ENCODE results near the gene LRRTM2. TPM values are rescaled to one million over a fixed set of nuclear protein-coding genes. Genes with fewer than 3 reads are reported as not detected.

The LRRTM2 gene
- total and polyA plus RNA-seq, 10 of the 15 experiments (the other 5 are each of a cell fraction or from before 2014, with no cell fraction given): 0.04 to 0.14 (median 0.06) TPM; not detected in 2

DNA sequence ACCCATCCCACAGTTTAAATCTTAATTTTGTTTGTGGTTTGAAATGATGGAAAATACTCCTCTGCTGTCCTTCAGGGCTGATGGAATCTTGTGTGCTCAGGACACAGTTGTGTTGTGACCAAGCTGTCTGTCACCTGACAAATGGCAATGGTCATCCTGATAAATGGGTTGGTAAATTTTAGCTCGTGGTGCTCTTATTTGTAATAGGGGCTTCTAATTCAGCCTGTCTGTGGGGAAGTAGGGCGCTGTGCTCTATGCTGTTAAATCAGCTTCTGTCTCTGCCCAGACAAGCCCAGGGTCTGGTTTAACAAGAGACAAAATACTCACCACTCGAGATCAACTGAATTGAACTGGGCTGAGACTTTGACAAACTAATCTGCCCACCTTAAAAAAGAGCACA lies 4.5 kb downstream of the LRRTM2 start:
- FAIRE-seq: no peak
- no peaks in the 10 kb centered on the region for H3K27me3 ChIP-seq (replicated peaks in 1 of 2; ENCODE audit: control insufficient read depth in 2 of 2, insufficient read depth in 2 of 2, low read length in 1 of 2)
- H3K9ac ChIP-seq (ENCODE audit: control insufficient read depth, insufficient read depth, low read length): no peak overlapping the region
- ChIA-PET RAD21 (ENCODE audit: unreplicated experiment) (interaction anchor here (0.6 kb wide), 1 partner anchor 12 kb away, joined by 3 read pairs; no protein-coding TSS in a partner anchor), POLR2A (no interaction called here), CTCF (no interaction called here), SMC1A (ENCODE audit: uncharacterized antibody, unreplicated experiment) (no interaction called here)
- H3K27ac ChIP-seq (ENCODE audit: control insufficient read depth, insufficient read depth): no peak overlapping the region
- peak; percentile 36; the same call in 2 of the 3 replicates for ATAC-seq
- no peak overlapping the region for H3K4me2 ChIP-seq (ENCODE audit: control insufficient read depth, insufficient read depth)
- in situ Hi-C loops (cut with MboI): no loop called here
- H3K79me2 ChIP-seq (ENCODE audit: control insufficient read depth, insufficient read depth, low read length): no peaks in the 10 kb centered on the region; the same call in 1 of the 2 replicates
- intact Hi-C loops (cut with micrococcal nuclease; ENCODE audit: unreplicated experiment): no loop called here
- DNase-seq (ENCODE audit: low read depth, low spot score): no peak
- no peak for TF ChIP-seq ATF7 (IDR thresholded peaks at IDR 0.05; ENCODE audit: low read depth)
- no peak for TF ChIP-seq MYC (IDR thresholded peaks at IDR 0.05; ENCODE audit: insufficient read depth, insufficient read length, insufficient replicate concordance, low read length, severe bottlenecking)
- no peak for TF ChIP-seq ZNF622 (IDR thresholded peaks at IDR 0.05)
- no peak for TF ChIP-seq SIN3A (IDR thresholded peaks at IDR 0.05; ENCODE audit: low read depth, low read length)
- H3K9me3 ChIP-seq (replicated peaks; ENCODE audit: control insufficient read depth, insufficient read depth, low read length): no peaks in the 10 kb centered on the region
- H2AFZ ChIP-seq (ENCODE audit: control insufficient read depth, low read depth, low read length): no peak overlapping the region
- no peaks in the 10 kb centered on the region for H4K20me1 ChIP-seq (ENCODE audit: control insufficient read depth, insufficient read depth)
- no peak overlapping the region for H3K4me3 ChIP-seq
- H3K36me3 ChIP-seq (ENCODE audit: control insufficient read depth in 2 of 2, insufficient read depth in 2 of 2, low read length in 1 of 2): no peaks in the 10 kb centered on the region
- WGBS (ENCODE audit: insufficient coverage, insufficient replicate concordance, low lambda C conversion rate, missing lambda C conversion rate): 35% methylated on average over 3 of the region's 3 CpGs
- BruUV-seq (replicated peaks): no TSS peak
- no peaks in the 10 kb centered on the region for H3K4me1 ChIP-seq (ENCODE audit: control insufficient read depth, insufficient read depth, low read length)

DNA sequence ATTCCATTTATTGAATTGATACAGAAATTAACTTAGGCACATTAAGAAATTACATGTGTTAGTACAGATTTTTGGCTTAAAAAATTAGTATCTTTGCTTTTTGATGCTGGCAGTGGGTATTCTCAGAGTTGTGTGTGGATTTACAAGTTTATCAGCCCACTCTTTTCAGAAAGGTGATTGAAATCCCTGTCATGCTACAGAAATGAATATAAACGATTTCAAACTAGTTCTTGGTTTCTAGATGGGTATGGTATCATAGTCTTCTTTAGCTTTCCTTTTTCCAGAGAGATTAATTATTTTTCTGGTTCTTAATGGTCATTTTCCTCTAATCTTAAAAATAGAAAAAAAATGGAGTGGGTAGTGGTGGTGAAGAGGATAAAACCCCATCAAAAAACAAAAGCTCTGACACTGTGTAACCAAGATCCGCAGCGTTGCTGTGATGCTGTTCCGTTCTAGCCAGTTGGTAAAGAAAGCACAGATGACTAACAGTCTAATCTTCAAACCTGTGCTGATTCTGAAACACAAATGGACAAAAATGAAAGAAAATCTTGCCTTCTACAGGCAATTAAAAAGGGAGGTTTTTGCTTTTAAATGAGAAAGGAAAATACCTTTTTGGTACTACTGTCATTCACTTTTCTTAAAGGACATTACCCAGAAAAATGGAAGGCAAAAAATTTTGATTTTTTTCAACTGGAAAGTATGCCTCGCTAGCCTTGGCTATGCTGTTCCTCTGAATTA lies 5.2 kb downstream of the LRRTM2 start:
- BruUV-seq (replicated peaks): no TSS peak
- ChIA-PET RAD21 (ENCODE audit: unreplicated experiment) (interaction anchor here (0.7 kb wide), 1 partner anchor 11 kb away, joined by 3 read pairs; no protein-coding TSS in a partner anchor), SMC1A (ENCODE audit: uncharacterized antibody, unreplicated experiment) (interaction anchor here (1.5 kb wide), 1 partner anchor 16 kb away, joined by 4 read pairs; no protein-coding TSS in a partner anchor), POLR2A (interaction anchor here (0.7 kb wide), 1 partner anchor 330 kb away, joined by 3 read pairs; no protein-coding TSS in a partner anchor), CTCF (interaction anchor here (1.4 kb wide), 1 partner anchor 291 kb away, joined by 3 read pairs; no protein-coding TSS in a partner anchor)
- Histone ChIP-seq H3K4me2 (ENCODE audit: control insufficient read depth, insufficient read depth) (no peak overlapping the region), H3K27me3 (replicated peaks in 1 of 2; ENCODE audit: control insufficient read depth in 2 of 2, insufficient read depth in 2 of 2, low read length in 1 of 2) (no peaks in the 10 kb centered on the region; a peak in 1 of 4 replicates), H3K9me3 (replicated peaks; ENCODE audit: control insufficient read depth, insufficient read depth, low read length) (no peaks in the 10 kb centered on the region), H3K36me3 (ENCODE audit: control insufficient read depth in 2 of 2, insufficient read depth in 2 of 2, low read length in 1 of 2) (no peaks in the 10 kb centered on the region), H3K4me3 (no peak overlapping the region), H2AFZ (ENCODE audit: control insufficient read depth, low read depth, low read length) (no peak overlapping the region), H4K20me1 (ENCODE audit: control insufficient read depth, insufficient read depth) (no peaks in the 10 kb centered on the region), H3K79me2 (ENCODE audit: control insufficient read depth, insufficient read depth, low read length) (no peaks in the 10 kb centered on the region; the same call in 1 of the 2 replicates), H3K4me1 (ENCODE audit: control insufficient read depth, insufficient read depth, low read length) (no peaks in the 10 kb centered on the region), H3K27ac (ENCODE audit: control insufficient read depth, insufficient read depth) (no peak overlapping the region), H3K9ac (ENCODE audit: control insufficient read depth, insufficient read depth, low read length) (no peak overlapping the region)
- in situ Hi-C loops (cut with MboI): no loop called here
- FAIRE-seq: no peak
- 88% methylated on average over 5 of the region's 5 CpGs for WGBS (ENCODE audit: insufficient coverage, insufficient replicate concordance, low lambda C conversion rate, missing lambda C conversion rate)
- no peak for DNase-seq (ENCODE audit: low read depth, low spot score)
- no peak for ATAC-seq
- intact Hi-C loops (cut with micrococcal nuclease; ENCODE audit: unreplicated experiment): no loop called here
- TF ChIP-seq HDAC6 (IDR thresholded peaks at IDR 0.05; ENCODE audit: unreplicated experiment): no peak
- TF ChIP-seq USF1 (IDR thresholded peaks at IDR 0.05; ENCODE audit: borderline replicate concordance, extremely low read length, insufficient read depth, low read depth, low read length): no peak
- TF ChIP-seq CBX3 (IDR thresholded peaks at IDR 0.05; ENCODE audit: borderline replicate concordance, low read depth): no peak
- TF ChIP-seq YY1 (IDR thresholded peaks at IDR 0.05; ENCODE audit: low read depth, low read length): no peak
- no peak for TF ChIP-seq ZNF274 (IDR thresholded peaks at IDR 0.05; ENCODE audit: insufficient read depth, insufficient read length)
- TF ChIP-seq NR2F1 (conservative IDR thresholded peaks at IDR 0.05): no peak
- no peak for TF ChIP-seq NR2C2 (IDR thresholded peaks at IDR 0.05; ENCODE audit: borderline replicate concordance, control insufficient read depth, insufficient read length, low read depth)
- TF ChIP-seq TARDBP (IDR thresholded peaks at IDR 0.05; ENCODE audit: borderline replicate concordance): no peak
- TF ChIP-seq SIX5 (IDR thresholded peaks at IDR 0.05; ENCODE audit: low read depth, low read length, severe bottlenecking): no peak

Data from GM12878 (cell line).